ENCODE results near the gene SSR3. TPM values are rescaled to one million over a fixed set of nuclear protein-coding genes. Genes with fewer than 3 reads are reported as not detected.

SSR3 gene
- total RNA-seq (2021): 431 and 531 TPM in 2 replicates
- percentile 99 among the genes with signal in this experiment for Bru-seq, nascent RNA
- percentile 99 among the genes with signal in this experiment for BruChase-seq, experiment 1, labeled RNA remaining after a 2-hour chase
- percentile 100 among the genes with signal in this experiment for BruChase-seq, experiment 2, labeled RNA remaining after a 6-hour chase
- long read RNA-seq, transcript SSR3-204 (4 exons, 873 nt): minor isoform, 14 of 386 reads
- long read RNA-seq, transcript SSR3-201 (5 exons, 3,716 nt): major isoform, 315 of 386 reads
- long read RNA-seq, transcript SSR3-205 (5 exons, 1,039 nt): minor isoform, 6 of 386 reads
- long read RNA-seq, partial matches to known transcripts: 3 of 386 reads
- long read RNA-seq, other reads (novel, unspliced or antisense): 44 of 386 reads

DNA sequence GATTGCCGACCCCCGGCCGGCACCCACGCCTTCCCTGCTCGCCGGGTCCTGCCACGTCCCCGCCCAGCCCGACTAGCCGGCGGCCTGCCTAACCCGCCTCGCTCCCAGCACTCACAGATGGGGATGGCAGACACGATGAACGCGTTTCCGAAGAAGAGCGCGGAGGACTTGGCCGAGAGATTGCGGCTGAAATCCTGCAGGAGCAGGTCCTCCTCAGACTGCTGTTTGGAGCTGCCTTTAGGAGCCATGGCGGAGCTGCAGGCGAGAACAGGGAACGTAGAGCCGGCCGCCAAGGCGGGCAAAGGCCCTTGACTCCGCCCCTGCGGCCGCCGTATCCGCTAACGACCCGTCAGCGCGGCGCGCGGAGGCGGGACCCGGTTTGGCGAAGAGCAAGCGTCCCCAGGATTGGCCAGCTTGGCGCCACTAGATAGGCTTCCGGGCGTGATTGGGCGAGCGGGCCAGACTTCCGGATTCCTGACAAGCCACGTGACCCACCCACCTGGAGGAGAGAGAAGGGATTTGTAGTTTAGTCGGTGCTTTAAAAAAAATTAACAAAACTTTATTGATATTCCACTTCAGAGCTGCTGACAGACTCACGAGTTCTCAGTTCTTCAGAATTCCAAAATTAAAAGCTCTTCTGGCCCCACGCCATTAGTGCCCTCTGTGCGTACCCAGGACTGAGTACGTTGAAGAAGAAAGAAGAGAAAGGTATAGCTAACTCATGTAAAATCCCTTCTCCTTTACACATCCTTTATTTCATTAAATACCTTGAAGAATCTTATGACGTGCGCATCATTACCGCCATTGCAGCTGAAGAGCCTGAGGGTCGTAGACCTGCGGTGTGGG lies at the start of gene SSR3:
TSS of gene SSR3 (minus strand) at position 276 of the 846 bp plus-strand sequence. CDS start at position 248, 28 bp downstream.
- peak within 1 kb of the TSS; percentile 93 for H3K4me3 ChIP-seq (ENCODE audit: low read depth, low read length, poor library complexity, severe bottlenecking)
- ChIA-PET CTCF (no interaction called here), POLR2A (ENCODE audit: low non-redundant PET) (interaction anchor here (0.5 to 0.8 kb wide), 3 partner anchors 20 to 140 kb away, joined by 3 to 11 read pairs (median 6); no protein-coding TSS in a partner anchor)
- H3K4me1 ChIP-seq (ENCODE audit: insufficient read depth, low read length, poor library complexity, severe bottlenecking): peaks cover 44% of the 10 kb centered on the region
- peak within 1 kb of the TSS; percentile 91 for H3K27ac ChIP-seq (ENCODE audit: low read depth, low read length, poor library complexity, severe bottlenecking)
- no peaks in the 10 kb centered on the region for H3K27me3 ChIP-seq (replicated peaks; ENCODE audit: insufficient read depth, low read depth, low read length, poor library complexity)
- no peaks in the 10 kb centered on the region for H3K9me3 ChIP-seq (ENCODE audit: low read depth, low read length, poor library complexity, severe bottlenecking)
- BruUV-seq (replicated peaks): no TSS peak
- TF ChIP-seq EZH2 (IDR thresholded peaks at IDR 0.05; ENCODE audit: borderline replicate concordance, low read depth, low read length, poor library complexity, severe bottlenecking): no peak
- TF ChIP-seq, protein P1, sequence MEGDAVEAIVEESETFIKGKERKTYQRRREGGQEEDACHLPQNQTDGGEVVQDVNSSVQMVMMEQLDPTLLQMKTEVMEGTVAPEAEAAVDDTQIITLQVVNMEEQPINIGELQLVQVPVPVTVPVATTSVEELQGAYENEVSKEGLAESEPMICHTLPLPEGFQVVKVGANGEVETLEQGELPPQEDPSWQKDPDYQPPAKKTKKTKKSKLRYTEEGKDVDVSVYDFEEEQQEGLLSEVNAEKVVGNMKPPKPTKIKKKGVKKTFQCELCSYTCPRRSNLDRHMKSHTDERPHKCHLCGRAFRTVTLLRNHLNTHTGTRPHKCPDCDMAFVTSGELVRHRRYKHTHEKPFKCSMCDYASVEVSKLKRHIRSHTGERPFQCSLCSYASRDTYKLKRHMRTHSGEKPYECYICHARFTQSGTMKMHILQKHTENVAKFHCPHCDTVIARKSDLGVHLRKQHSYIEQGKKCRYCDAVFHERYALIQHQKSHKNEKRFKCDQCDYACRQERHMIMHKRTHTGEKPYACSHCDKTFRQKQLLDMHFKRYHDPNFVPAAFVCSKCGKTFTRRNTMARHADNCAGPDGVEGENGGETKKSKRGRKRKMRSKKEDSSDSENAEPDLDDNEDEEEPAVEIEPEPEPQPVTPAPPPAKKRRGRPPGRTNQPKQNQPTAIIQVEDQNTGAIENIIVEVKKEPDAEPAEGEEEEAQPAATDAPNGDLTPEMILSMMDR (conservative IDR thresholded peaks at IDR 0.05; ENCODE audit: low read depth, low read length): no peak
- peaks cover 38% of the 10 kb centered on the region for H3K36me3 ChIP-seq (ENCODE audit: insufficient read depth, low read length, poor library complexity, severe bottlenecking)
- intact Hi-C loops (cut with micrococcal nuclease; ENCODE audit: unreplicated experiment): loop anchor here (2.0 kb wide), 1 partner anchor 56 kb away; no protein-coding TSS in a partner anchor
- DNase-seq (ENCODE audit: low spot score): peak; percentile 100

DNA sequence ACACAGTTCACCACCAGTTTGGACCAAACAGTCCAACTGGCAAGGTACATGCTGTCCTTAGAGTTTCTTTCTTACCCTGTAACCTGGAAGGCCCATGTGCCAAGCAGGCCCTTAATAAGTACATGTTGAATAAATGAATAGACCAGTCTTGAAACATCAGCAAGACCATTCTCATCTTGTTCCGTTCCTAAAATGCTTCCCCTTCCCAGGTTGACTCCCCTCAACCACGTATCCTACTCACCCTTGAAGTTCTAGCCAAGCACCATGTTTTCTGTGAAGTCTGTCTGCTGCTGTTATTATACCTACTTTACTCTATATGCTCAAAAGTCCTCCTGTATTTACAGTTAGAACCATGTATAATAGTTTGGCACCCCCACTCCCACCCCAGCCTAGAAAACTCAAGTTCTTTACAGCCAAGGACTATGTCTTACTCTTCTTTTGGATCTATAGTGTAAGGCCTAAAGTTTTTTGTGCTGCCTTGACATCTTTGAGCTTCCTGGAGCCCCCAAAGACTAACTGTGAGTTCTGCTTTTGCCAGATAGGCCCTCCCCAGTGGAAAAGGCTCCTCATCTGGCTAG lies 49.2 kb upstream of the SSR3 start:
- no peak overlapping the region for H3K4me3 ChIP-seq (ENCODE audit: low read depth, low read length, poor library complexity, severe bottlenecking)
- no peak for DNase-seq (ENCODE audit: low spot score)
- CTCF ChIA-PET: no interaction called here
- H3K27ac ChIP-seq (ENCODE audit: low read depth, low read length, poor library complexity, severe bottlenecking): peak overlapping the region; percentile 99
- no peaks in the 10 kb centered on the region for H3K27me3 ChIP-seq (replicated peaks; ENCODE audit: insufficient read depth, low read depth, low read length, poor library complexity)
- intact Hi-C loops (cut with micrococcal nuclease; ENCODE audit: unreplicated experiment): no loop called here
- no TSS peak for BruUV-seq (replicated peaks)
- POLR2A ChIA-PET (ENCODE audit: low non-redundant PET): no interaction called here
- H3K9me3 ChIP-seq (ENCODE audit: low read depth, low read length, poor library complexity, severe bottlenecking): no peaks in the 10 kb centered on the region
- H3K4me1 ChIP-seq (ENCODE audit: insufficient read depth, low read length, poor library complexity, severe bottlenecking): peaks cover 60% of the 10 kb centered on the region
- no peaks in the 10 kb centered on the region for H3K36me3 ChIP-seq (ENCODE audit: insufficient read depth, low read length, poor library complexity, severe bottlenecking)
- no peak for TF ChIP-seq EZH2 (IDR thresholded peaks at IDR 0.05; ENCODE audit: borderline replicate concordance, low read depth, low read length, poor library complexity, severe bottlenecking)
- TF ChIP-seq, protein P1 (conservative IDR thresholded peaks at IDR 0.05; ENCODE audit: low read depth, low read length): no peak

DNA sequence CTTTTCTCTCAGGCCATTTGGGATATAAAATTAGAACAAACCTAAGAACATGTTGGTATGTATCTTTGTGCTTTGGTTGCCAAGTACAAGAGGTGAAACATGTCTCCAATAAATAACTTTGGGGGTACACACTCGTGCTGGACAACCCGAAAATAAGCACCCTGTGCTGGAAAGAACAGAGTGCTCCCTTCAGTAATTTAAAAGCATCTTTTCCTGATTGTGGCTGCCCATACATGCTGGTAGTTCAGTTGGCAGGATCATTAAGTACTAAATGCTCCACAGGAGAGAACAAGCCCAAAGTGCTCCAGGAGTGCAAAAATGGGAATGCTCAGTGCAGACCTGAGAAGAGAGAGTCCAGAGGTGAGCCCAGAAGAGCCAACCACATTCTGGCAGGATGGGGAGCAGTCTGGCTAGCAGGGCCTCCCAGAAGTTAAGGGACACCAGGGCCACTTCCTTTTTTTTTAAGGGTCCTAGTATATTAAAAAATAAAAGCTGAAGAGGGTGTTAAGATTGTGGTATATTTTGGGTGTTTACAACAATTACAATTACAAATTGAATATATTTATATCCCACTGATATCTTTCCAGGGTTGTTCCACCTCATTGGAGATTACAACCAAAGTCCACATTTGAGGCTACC lies 48.6 kb upstream of the SSR3 start:
- H3K4me1 ChIP-seq (ENCODE audit: insufficient read depth, low read length, poor library complexity, severe bottlenecking): peaks cover 55% of the 10 kb centered on the region
- H3K27ac ChIP-seq (ENCODE audit: low read depth, low read length, poor library complexity, severe bottlenecking): peak overlapping the region; percentile 99
- no TSS peak for BruUV-seq (replicated peaks)
- DNase-seq (ENCODE audit: low spot score): no peak
- CTCF ChIA-PET: no interaction called here
- H3K4me3 ChIP-seq (ENCODE audit: low read depth, low read length, poor library complexity, severe bottlenecking): no peak overlapping the region
- no peaks in the 10 kb centered on the region for H3K9me3 ChIP-seq (ENCODE audit: low read depth, low read length, poor library complexity, severe bottlenecking)
- TF ChIP-seq, protein P1 (conservative IDR thresholded peaks at IDR 0.05; ENCODE audit: low read depth, low read length): no peak
- no peak for TF ChIP-seq EZH2 (IDR thresholded peaks at IDR 0.05; ENCODE audit: borderline replicate concordance, low read depth, low read length, poor library complexity, severe bottlenecking)
- intact Hi-C loops (cut with micrococcal nuclease; ENCODE audit: unreplicated experiment): no loop called here
- no peaks in the 10 kb centered on the region for H3K27me3 ChIP-seq (replicated peaks; ENCODE audit: insufficient read depth, low read depth, low read length, poor library complexity)
- POLR2A ChIA-PET (ENCODE audit: low non-redundant PET): no interaction called here
- H3K36me3 ChIP-seq (ENCODE audit: insufficient read depth, low read length, poor library complexity, severe bottlenecking): no peaks in the 10 kb centered on the region

Data from A673 (cell line).